NCI-H748 (cell line): Measurements from ENCODE around the gene TEX22.

Experiments
- DNase-seq: peaks from one replicate; lab custom pipeline; 2025; ENCODE audit not compliant: unreplicated experiment; lab: John Stamatoyannopoulos, UW

The TEX22 gene

GRCh38 chr14:105384041-105384557 lies 14.2 kb upstream of the TEX22 start:
- no peak for DNase-seq

- DNase-seq: no peak
Measured at GRCh38 chr14:105384605-105385321, 13.6 kb upstream of the TEX22 start.

DNA sequence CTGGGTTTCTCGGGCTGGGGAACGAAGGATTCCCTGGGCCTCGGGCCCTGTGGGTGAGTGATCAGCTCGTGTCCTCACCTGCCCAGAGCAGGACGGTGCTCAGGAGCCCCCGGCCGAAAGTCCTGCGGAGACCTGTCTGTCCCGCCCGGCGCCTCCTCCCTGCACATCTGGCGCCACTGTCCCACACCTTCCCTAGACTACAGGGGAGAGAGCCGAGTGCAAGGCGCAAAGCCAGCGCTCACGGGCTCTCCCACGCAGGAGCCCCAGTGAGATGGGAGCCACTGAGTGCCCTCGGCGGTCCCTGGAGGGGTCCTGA lies 13.1 kb upstream of the TEX22 start:
- DNase-seq: no peak

DNA sequence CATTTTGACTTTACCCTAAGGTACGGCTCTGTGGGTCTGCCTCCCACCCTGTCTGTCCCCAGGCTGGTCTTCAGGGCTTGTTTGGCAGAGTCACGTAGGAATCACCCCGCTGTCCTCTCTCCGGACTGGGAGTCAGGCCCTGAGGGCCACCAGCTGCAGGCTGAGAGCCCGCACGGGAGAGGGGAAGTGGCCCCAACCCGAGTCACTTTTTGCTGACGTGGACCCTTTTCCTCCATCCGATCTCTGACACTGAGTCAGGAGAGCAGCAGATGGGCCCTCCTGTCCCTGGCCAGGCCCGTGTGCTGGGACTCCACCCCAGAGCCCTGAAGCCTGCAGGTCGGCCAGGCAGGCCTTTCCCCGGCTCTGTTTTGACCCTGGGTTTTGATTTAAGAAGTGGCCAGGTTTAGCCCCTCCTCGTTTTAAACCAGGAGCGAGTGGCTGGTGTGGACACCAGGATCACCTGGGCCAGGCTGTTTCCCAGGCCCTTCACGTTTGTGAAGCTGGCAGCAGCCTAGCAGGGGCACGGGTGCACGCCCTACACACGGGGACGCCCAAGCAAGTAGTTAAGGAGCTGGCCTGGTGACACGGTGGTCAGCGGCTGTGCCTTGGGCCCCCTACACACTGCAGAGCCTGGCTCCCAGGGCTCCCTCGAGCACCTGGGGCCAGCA lies 12.5 kb upstream of the TEX22 start:
- DNase-seq: no peak

DNA sequence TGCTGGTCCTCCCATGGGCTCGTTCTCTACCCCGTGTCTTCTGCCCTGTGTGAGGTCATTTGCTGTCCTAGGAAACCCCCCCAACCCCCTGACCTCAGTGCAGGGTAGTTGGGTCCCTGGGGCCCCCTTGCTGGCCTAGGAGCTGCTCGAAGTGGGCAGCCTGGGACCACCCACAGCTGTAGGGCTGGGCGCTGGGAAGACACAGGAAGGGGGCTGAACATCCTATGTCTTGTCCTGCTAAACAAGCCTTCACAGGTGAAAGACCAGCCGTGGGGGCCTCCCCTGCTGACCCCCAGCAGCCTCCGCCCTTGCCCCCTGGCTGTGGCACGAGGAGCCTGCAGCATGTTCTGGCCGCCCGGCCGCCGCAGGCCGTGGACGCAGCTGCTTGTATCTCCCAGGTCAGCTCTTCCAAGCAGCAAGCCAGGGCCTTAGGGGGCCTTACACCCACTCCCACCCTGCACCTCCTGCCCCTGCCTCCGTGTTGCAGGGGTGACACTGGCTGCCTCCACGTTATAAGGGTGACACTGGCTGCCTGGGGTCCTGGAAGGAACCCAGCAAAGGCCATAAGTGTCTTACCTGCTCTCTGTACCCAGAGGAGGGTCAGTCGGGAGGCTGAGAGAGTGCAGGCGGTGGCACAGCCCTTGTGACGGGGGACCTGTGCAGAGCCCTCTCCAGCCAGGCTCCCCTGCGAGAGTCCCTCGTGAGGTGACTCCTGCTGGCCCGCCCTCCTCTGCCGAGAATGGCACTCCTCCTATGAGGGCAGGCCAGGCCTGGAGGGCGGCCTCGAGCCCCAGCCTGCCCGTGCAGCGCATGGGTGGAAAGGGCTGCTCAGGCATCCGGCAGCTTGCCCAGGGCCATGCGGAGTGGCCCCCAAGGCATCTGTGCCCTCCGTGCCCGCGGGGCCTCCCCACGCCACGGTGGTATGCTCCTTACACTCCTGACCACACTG lies 11.5 kb upstream of the TEX22 start:
- no peak for DNase-seq

- no peak for DNase-seq
Measured at GRCh38 chr14:105387530-105387922, 10.8 kb upstream of the TEX22 start.

- no peak for DNase-seq
Measured at GRCh38 chr14:105388110-105388951, 10.0 kb upstream of the TEX22 start.

- DNase-seq: no peak
Measured at GRCh38 chr14:105388976-105389375, 9.4 kb upstream of the TEX22 start.

DNA sequence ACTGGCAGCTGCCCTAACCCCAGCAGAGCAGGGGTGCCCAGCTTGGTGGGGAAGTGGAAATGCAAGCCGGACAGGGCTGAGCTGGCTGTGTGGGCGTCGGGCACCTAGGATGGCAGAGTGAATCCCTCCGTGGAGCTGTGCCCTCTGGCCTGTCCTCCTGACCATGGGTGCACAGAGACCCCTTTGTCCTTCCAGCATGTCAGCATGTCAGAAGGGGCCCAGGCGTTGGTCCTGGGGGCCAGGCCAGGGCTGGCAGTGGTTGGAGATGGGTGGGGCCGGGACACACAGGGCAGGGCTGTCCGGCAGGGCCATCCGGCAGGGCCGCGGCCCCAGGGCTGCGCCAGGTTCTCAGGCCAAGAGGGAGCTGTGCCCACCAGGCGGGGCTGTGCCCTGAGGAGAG lies 8.8 kb upstream of the TEX22 start:
- DNase-seq: no peak

- no peak for DNase-seq
Measured at GRCh38 chr14:105389976-105390848, 8.1 kb upstream of the TEX22 start.

DNA sequence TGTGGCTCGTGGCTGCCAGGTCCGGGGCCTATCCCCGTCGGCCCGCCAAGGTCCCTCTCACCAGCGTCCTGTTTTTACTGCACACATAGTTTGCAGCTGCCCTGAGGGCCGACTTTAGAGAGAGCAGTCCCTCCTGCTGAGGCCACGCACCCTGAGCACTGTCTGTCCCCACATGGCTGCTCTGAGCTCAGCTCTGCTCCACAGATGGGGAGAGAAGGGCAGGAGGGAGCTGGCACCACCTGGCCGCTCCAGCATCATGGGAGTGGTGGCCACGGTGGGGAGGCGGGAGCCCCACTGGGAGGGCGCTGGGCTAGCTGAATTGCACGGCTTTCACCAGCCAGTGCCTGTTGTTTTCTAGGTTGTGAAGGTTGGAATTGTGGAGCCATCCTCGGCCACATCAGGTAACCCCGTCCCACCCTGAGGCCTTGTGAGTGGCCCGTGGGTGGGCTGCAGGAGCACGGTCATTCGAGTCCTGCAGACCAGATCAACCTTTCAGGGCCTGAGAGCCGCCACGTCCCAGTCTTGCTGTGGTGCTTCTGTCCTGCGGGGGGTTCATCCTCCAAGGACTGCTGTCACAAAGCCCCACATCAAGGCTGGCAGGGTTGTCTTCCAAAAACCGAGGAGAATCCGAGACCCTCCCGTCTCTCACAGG lies 7.4 kb upstream of the TEX22 start:
- no peak for DNase-seq

GRCh38 chr14:105391541-105391940 lies 6.8 kb upstream of the TEX22 start:
- no peak for DNase-seq

DNA sequence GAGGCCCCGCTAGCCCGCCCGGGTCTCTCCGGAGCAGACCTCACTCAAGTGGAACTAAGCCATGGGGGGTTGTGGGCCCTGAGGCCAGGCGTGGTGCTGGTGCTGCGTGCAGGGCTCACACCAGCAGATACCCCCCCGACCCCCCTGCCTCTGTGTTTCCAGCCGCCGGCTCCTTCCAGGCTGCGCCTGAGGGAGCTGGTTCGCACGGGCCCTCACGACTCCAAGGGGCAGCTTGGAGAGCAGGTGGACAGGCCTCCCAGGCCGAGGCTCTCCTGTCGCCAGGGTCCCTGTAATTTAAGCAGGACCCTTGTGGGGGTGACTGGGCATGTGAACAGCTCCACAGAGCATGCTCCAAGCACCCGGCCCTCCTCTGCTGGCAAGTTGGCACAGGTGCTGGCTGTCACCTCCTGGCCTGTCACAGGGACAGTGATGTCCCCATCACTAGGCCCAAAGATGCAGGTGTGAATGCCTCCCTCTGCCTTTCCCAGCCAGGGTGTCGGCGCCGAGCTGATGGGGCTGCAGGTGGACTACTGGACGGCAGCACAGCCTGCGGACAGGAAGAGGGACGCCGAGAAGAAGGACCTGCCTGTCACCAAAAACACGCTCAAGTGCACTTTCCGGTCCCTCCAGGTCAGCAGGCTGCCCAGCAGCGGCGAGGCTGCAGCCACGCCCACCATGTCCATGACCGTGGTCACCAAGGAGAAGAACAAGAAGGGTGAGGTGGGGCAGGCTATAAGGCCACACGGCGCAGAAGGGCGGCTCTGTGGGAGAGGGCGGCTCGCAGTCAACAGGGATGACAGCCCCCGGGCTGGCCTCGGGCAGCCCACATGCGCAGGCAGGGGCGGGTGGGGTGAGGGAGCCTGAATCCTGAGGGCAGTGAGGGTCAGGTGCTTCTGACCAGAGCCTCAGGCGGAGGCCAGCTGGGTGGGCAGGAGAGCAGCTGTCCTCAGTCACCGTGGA lies 5.9 kb upstream of the TEX22 start:
- no peak for DNase-seq

- DNase-seq: no peak
Measured at GRCh38 chr14:105393151-105393550, 5.2 kb upstream of the TEX22 start.

GRCh38 chr14:105394714-105395537 lies 3.4 kb upstream of the TEX22 start:
- DNase-seq: no peak

DNA sequence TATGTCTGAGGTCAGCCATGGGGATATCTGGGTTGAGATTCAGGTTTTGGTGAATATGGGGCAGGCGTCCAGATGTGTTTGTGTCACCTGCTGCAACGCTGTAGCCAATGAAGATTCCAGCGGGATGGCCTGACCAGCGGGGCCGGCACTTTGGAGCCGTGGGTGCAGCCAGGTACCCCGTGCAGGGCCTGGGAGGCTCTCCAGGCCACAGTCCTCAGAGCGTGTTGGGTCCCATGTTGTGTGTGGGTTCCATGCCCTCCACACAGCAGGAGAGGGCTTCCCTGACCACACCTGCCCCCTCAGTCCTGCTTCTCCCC lies 2.8 kb upstream of the TEX22 start:
- no peak for DNase-seq

DNA sequence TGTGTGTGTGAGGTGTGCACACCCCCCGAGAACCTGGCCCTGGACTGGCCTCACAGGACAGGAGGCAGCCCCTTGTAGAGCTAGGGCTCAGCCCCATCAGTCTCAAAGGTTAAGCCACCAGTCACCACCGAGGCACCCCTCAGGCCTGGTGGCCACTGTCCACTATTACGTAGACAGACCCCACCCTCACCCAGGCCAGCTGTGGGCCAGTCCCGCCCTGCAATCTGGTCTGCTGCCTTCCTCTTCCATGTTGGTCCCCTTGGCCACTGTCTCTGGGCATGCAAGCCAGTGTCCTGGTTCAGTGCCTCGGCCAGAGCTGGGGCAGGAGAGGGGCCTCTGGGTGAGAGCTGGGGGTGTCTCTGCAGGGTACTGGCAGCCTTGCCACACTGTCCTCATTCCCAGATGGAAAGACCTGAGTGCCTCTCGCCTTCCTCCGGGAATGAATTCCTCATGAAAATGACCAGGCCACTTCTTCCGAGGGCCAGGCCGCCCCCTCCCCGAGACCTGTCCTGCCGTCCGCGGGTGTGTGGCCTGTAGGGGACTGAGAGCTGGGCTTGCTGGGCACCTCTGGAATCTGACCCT lies 897 bp upstream of the TEX22 start:
- no peak for DNase-seq
